Choroid plexus epithelial cell (primary cell): ENCODE results near the gene ZNF670.
"Not testable (repeated sequence)": the region's sequence is repeated elsewhere in the genome, so short reads cannot be mapped to it uniquely, and the experiment has no call there.

ENCODE experiments used
- DNase-seq: peaks from one replicate; pipeline ENCODE4 v3.0.0-alpha.2; 2010; ENCODE audit warnings: low read depth
- H3K4me3 ChIP-seq: 2 replicates; pipeline ENCODE4 v1.5.1; 2011; ENCODE audit warnings: low read depth, mild to moderate bottlenecking, control low read depth, low read length, moderate library complexity
- TF ChIP-seq, protein P1 (sequence below): conservative IDR thresholded peaks from 2 replicates; pipeline ENCODE4 v1.5.1; 2011; ENCODE audit warnings: low read depth, mild to moderate bottlenecking, control low read depth, inconsistent platforms, low read length, moderate library complexity

Gene ZNF670

GRCh38 chr1:247043406-247043805 lies 35.2 kb downstream of the ZNF670 start:
- no peak for DNase-seq
- no peak overlapping the region for H3K4me3 ChIP-seq
- TF ChIP-seq, protein P1, sequence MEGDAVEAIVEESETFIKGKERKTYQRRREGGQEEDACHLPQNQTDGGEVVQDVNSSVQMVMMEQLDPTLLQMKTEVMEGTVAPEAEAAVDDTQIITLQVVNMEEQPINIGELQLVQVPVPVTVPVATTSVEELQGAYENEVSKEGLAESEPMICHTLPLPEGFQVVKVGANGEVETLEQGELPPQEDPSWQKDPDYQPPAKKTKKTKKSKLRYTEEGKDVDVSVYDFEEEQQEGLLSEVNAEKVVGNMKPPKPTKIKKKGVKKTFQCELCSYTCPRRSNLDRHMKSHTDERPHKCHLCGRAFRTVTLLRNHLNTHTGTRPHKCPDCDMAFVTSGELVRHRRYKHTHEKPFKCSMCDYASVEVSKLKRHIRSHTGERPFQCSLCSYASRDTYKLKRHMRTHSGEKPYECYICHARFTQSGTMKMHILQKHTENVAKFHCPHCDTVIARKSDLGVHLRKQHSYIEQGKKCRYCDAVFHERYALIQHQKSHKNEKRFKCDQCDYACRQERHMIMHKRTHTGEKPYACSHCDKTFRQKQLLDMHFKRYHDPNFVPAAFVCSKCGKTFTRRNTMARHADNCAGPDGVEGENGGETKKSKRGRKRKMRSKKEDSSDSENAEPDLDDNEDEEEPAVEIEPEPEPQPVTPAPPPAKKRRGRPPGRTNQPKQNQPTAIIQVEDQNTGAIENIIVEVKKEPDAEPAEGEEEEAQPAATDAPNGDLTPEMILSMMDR = peak; percentile 12

DNA sequence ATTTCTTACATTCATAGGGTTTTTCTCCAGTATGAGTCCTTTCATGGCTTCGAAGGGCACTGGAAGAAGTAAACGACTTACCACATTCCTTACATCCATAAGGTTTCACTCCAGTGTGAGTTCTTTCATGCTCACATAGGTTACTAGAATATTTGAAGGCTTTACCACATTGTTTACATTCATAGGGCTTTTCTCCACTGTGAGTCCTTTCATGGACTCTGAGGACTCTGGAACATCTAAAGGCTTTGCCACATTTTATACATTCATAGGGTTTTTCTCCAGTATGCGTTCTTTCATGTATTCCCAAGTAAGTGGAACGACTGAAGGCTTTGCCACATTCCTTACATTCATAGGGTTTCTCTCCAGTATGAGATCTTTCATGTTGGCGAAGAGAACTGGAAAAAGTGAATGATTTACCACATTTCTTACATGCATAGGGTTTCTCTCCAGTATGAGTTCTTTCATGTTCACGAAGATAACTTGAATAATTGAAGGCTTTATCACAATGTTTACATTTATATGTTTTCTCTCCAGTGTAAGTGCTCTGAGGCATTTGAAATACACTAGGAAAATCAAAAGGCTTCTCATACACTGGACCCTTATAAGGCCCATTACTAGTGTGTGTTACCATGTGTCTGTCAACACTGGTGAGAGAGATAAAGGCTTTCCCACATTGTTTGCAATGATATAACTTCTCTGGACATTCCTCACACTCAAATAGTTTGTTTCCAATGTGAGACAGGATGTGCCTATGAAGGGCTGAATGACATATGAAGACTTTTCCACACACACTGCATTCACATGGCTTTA lies 40.9 kb downstream of the ZNF670 start:
- no peak overlapping the region for H3K4me3 ChIP-seq
- no peak for DNase-seq
- TF ChIP-seq, protein P1 = no peak

DNA sequence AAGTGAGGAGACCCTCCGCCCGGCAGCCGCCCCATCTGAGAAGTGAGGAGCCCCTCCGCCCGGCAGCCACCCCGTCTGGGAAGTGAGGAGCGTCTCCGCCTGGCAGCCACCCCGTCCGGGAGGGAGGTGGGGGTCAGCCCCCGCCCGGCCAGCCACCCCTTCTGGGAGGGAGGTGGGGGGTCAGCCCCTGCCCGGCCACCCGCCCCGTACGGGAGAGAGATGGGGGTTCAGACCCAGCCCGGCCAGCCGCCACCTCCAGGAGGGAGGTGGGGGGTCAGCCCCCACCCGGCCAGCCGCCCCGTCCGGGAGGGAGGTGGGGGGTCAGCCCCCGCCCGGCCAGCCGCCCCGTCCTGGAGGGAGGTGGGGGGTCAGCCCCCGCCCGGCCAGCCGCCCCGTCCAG lies 46.3 kb downstream of the ZNF670 start:
- not testable (repeated sequence) for H3K4me3 ChIP-seq, DNase-seq
